T-helper 2 cell (primary cell): Measurements from ENCODE around the gene WIPI1.
"Not testable (repeated sequence)": the region's sequence is repeated elsewhere in the genome, so short reads cannot be mapped to it uniquely, and the experiment has no call there.

Experiments used
- DNase-seq, 5 experiments: peaks; one replicate each; pipeline versions ENCODE4 v3.0.0 to v3.0.0-alpha.2; 2012 to 2022

Gene WIPI1

GRCh38 chr17:68413597-68414560, 43.4 kb downstream of the WIPI1 start:
- DNase-seq = peak in 4 of 5 experiments; percentile 28 to 84 (median 56)

- not testable (repeated sequence) for DNase-seq
These were observed 49.6 kb downstream of the WIPI1 start for GRCh38 chr17:68407656-68408055.

GRCh38 chr17:68403837-68404236, 53.5 kb downstream of the WIPI1 start:
- DNase-seq = not testable (repeated sequence)

- DNase-seq = no peak
These were observed 54.2 kb downstream of the WIPI1 start for GRCh38 chr17:68403122-68403521.

DNA sequence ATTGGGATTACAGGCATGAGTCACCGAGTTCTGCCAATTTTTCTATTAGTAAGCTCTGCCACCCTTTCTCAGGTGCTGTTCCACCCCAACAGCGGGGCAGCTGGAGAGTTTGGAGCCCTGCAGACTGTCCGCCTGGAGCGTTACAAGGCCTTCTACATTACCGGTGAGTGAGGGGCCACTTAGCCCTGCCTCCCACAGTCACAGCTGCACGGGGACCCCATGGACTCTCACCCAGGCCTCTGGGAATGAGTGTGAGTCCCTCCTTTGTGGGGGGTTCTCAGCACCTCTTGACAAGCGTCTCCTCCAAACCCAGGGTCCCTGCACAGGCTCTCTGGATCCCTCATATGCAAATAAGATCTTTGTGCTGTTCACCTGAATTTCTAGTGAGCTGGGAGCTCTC, 56.0 kb downstream of the WIPI1 start:
- no peak for DNase-seq

GRCh38 chr17:68400404-68400735, 56.9 kb downstream of the WIPI1 start:
- no peak for DNase-seq

DNA sequence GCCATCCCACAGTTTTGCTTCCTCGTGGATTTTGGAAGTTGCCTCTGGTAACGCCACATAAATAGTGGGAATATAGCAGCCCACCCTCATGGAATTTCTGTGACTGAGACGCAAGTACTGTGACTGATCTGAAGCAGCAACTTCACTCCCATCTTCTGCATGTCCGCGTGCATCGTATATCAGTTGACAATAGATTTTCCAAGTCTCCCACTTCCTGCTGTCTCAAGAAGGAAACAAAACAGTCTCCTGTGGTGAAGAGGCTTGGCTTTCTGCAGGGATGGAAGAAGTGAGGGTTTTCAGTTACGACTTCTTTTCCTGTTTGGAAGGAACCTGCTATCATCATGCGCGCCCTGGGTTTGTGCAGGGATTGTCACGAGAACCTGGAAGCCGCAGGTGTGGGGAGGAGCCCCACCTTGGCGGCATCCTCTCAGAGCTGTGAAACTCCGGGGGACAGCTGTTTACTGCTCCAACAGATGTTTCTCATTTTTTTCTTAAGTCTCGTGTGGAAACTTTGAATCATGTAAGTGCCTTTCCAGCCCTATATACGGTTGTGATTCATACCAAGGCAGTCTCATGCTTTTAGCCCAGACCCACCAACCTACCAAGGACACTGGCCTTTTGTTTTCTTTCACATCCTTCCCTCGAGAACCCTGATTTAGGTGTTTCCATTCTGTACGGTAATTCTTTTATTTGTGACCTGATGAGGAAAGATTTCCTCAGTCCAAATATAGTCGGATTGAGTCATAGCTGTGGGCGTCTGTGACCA, 57.5 kb downstream of the WIPI1 start:
- DNase-seq = peak in 2 of 5 experiments; percentile 15 to 47

GRCh38 chr17:68398691-68399637, 58.3 kb downstream of the WIPI1 start:
- DNase-seq = peak in 1 of 5 experiments; percentile 58

GRCh38 chr17:68397108-68397536, 60.2 kb downstream of the WIPI1 start:
- DNase-seq = peak in 1 of 5 experiments; percentile 57

GRCh38 chr17:68396226-68397107, 60.8 kb downstream of the WIPI1 start:
- DNase-seq = no peak

DNA sequence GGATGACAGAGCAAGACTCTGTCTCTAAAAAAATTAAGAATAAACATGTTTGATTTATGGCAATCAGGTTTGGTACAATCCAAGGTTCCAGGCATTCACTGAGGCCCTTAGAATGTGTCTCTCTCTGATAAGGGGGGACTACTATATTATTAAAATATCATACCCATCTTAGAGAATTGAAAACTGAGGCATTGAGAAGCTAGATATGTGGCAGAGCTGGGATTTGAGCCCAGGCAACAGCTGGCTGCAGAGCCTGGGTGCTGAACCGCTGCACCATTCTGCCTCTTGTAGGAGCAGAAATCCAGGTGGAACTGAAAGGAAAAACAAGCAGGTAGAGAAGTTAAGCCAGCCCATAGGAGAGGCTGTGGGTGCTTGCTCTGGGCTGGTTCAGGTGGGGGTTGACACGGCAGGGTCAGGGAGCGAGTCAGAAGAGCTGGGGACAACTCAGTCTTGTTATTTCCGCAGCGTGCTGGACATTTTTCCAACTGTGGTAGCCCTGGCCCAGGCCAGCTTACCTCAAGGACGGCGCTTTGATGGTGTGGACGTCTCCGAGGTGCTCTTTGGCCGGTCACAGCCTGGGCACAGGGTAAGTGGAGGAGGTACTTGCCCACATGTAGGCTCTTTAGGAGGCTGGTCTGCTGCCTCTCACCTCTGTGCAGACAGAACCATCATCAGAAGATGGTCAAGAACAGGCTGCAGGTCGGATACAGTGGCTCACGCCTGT, 62.5 kb downstream of the WIPI1 start:
- no peak for DNase-seq

GRCh38 chr17:68391561-68392268, 65.6 kb downstream of the WIPI1 start:
- DNase-seq = no peak

- DNase-seq = no peak
These were observed 66.3 kb downstream of the WIPI1 start for GRCh38 chr17:68390888-68391545.

- no peak for DNase-seq
These were observed 68.3 kb downstream of the WIPI1 start for GRCh38 chr17:68389041-68389440.

DNA sequence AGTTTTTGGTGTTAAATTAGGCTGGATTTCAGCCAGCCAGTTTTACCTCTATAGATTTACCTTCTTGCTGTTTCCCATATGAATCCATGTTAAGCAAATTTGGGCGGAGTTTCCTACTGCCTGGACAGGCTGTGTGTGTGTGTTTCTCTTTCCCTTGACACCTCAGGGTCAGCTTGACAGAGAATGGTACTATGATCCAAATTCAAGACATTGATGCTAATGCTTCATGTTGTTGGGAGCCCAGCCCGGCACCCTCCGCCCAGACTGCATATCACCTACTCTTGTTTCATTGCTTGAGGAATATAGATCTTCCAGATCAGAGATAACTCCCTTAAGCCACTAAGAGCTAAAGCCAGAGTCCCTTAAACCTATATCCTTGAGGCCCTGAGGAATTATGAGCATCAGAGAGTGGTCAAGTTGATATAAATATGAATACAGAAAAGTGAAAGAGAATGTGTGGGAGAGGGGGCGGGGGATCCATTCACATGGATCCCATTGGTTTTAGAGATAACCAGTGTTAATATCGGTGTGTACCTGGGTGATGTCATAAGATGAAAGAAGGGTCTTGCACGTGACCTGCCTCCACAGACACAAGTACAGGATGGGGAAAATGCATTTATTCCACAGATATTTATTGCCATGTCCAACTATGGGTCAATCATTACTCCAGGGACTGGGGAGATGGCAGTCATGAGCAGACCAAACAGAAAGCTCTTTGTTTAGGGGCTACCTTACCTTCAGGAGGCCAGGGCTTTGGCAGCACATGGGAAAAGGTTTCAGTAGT, 69.7 kb downstream of the WIPI1 start:
- DNase-seq = no peak

DNA sequence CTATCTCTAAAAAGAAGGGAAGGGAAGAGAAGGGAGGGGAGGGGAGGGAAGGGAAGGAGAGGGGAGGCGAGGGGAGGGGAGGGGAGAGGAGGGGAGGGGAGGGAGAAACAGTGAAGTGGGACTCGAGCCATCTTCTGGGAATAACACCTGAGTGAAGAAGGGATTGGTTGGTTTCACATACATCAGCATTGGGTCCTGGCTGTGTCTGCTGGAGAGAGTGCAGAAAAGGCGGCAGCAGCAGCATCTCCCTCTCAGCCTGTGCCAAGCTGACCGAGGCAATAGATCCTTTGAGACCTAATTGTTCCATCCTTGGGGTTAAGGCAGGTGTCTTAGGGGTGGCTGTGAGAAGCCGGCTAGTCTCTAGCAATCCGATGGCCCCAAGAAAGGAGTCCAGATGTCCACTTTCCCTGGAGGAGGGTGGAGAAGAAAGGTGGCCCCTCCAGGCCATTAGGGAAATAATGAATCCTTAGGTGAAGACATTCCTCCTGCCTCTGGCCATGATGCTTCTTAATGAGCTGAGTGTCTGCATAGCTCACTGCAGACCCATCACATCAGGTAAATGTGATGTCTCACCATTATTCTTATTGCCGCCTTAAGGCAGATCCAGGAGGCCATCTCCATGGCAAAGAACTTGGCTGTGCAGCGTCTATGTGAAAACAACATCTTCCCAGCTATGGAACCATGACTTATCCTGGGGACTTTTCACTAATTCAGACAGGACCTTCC, 71.6 kb downstream of the WIPI1 start:
- DNase-seq = no peak

DNA sequence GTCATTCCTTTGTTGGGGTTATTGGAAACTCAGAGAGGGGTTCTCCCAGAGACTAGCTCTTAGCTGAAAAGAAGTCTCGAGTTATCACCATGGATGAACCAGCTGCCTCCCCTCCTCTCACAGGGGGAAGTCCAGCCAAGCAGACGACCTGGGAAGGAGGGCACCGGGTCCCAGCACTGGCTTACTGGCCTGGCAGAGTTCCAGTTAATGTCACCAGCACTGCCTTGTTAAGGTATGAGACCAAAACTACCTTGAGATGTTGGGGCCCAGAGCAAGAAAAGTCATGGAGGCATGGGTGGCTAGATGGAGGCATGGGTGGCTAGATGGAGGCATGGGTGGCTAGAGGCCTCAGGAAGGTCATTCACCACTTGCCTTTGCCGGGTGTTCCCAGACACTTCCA, 72.4 kb downstream of the WIPI1 start:
- DNase-seq = no peak

GRCh38 chr17:68384471-68384870, 72.8 kb downstream of the WIPI1 start:
- DNase-seq = no peak
